Ishikawa (cell line): Measurements from ENCODE around the gene SERPINA3.

Experiments
- CEBPB ChIP-seq: IDR thresholded peaks from 2 replicates; pipeline ENCODE4 v1.6.1; 2012
- CREB1 ChIP-seq: IDR thresholded peaks from 2 replicates; pipeline ENCODE4 v1.6.1; 2012; ENCODE audit warnings: low read depth
- EGR1 ChIP-seq: IDR thresholded peaks from 2 replicates; pipeline ENCODE4 v1.6.1; 2012
- EP300 ChIP-seq: IDR thresholded peaks from 2 replicates; pipeline ENCODE4 v1.6.1; 2012; ENCODE audit warnings: borderline replicate concordance
- FOXM1 ChIP-seq: IDR thresholded peaks from 2 replicates; pipeline ENCODE4 v1.6.1; 2012; ENCODE audit warnings: low read depth, borderline replicate concordance
- NFIC ChIP-seq: IDR thresholded peaks from 2 replicates; pipeline ENCODE4 v1.6.1; 2012
- RAD21 ChIP-seq: IDR thresholded peaks from 2 replicates; pipeline ENCODE4 v1.6.1; 2012; ENCODE audit warnings: low read depth
- TAF1 ChIP-seq: IDR thresholded peaks from 2 replicates; pipeline ENCODE4 v1.6.1; 2012; ENCODE audit warnings: low read depth, mild to moderate bottlenecking
- TCF12 ChIP-seq: IDR thresholded peaks from 2 replicates; pipeline ENCODE4 v1.6.1; 2012; ENCODE audit warnings: low read depth
- TEAD4 ChIP-seq: IDR thresholded peaks from 2 replicates; pipeline ENCODE4 v1.6.1; 2012
- YY1 ChIP-seq: IDR thresholded peaks from 2 replicates; pipeline ENCODE4 v1.6.1; 2012; ENCODE audit warnings: low read depth
- ZBTB7A ChIP-seq: IDR thresholded peaks from 2 replicates; pipeline ENCODE4 v1.6.1; 2012; ENCODE audit warnings: low read depth
- TF ChIP-seq, protein P1 (sequence below): IDR thresholded peaks from 2 replicates; pipeline ENCODE4 v1.6.1; 2012; ENCODE audit warnings: low read depth, mild to moderate bottlenecking
- TF ChIP-seq, protein P2 (sequence below): IDR thresholded peaks from 2 replicates; pipeline ENCODE4 v1.6.1; 2012
- TF ChIP-seq, protein P3 (sequence below): IDR thresholded peaks from 2 replicates; pipeline ENCODE4 v1.6.1; 2012

Gene SERPINA3

DNA sequence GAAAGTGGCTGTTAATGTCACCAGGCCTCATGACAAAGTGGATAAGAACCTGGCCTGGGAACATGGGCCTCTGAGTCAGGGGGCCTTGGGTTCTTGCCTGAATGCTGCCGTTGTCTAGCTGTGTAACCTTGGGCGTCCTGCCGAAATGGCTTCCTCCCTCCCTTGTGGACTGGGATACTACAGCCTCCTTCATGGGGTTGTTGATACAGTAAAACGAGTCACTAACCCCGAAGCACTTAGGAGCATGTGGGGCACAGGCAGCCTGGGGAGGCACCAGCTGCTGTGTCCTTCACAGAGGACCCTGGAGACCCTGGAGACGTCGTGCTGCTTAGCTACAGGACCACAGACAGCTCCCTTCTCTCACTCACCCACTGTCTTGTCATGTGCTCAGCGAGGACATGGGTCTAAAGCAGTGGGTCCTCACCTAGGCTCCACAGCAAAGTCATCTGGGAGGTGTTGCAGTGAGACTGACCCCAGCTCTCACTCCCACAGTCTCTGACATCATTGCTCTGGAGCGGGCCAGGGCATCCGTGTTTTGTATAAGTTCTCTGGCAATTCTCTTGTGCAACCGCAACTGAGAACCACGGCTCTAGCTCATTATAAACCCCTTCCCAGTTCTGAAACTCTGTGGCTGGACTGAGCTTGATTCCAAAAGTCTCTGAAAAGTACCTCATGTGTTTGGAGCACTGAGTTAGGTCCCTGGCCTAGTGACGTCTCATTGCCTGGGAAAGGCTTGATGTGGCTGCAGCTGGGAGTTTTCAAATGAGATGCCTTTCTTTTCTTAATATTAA is 42.1 kb downstream of the SERPINA3 start:
- TF ChIP-seq, protein P1, sequence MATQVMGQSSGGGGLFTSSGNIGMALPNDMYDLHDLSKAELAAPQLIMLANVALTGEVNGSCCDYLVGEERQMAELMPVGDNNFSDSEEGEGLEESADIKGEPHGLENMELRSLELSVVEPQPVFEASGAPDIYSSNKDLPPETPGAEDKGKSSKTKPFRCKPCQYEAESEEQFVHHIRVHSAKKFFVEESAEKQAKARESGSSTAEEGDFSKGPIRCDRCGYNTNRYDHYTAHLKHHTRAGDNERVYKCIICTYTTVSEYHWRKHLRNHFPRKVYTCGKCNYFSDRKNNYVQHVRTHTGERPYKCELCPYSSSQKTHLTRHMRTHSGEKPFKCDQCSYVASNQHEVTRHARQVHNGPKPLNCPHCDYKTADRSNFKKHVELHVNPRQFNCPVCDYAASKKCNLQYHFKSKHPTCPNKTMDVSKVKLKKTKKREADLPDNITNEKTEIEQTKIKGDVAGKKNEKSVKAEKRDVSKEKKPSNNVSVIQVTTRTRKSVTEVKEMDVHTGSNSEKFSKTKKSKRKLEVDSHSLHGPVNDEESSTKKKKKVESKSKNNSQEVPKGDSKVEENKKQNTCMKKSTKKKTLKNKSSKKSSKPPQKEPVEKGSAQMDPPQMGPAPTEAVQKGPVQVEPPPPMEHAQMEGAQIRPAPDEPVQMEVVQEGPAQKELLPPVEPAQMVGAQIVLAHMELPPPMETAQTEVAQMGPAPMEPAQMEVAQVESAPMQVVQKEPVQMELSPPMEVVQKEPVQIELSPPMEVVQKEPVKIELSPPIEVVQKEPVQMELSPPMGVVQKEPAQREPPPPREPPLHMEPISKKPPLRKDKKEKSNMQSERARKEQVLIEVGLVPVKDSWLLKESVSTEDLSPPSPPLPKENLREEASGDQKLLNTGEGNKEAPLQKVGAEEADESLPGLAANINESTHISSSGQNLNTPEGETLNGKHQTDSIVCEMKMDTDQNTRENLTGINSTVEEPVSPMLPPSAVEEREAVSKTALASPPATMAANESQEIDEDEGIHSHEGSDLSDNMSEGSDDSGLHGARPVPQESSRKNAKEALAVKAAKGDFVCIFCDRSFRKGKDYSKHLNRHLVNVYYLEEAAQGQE: peak; percentile 61
- TF ChIP-seq, protein P2, sequence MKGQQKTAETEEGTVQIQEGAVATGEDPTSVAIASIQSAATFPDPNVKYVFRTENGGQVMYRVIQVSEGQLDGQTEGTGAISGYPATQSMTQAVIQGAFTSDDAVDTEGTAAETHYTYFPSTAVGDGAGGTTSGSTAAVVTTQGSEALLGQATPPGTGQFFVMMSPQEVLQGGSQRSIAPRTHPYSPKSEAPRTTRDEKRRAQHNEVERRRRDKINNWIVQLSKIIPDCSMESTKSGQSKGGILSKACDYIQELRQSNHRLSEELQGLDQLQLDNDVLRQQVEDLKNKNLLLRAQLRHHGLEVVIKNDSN: no peak

DNA sequence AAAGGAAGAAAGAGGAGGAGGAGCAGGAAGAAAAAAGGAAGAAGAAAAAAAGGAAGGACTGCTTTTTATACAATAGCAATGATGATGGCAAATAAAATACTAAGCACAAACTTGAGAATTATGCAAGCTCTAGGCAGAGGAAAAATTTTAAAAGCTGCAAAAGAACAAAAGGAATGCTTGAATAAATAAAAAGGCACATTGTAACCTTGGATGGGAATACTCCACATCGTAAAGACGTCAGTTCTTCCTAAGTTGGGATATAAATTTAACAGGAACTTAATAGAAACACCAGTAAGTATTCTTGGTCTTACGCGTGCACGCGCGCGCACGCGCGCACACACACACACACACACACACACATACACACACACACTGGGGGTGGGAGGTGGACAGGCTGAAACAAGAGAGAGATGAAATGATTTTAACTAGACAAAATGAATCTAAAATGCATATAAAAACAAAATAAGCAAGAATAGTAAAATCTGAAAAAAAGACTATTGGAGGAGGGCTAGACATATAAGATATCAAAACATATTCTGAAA is 43.0 kb downstream of the SERPINA3 start:
- TF ChIP-seq YY1 (no peak), EGR1 (no peak), TCF12 (no peak), RAD21 (no peak), EP300 (no peak), CEBPB (no peak), NFIC (no peak), TAF1 (no peak), FOXM1 (no peak), ZBTB7A (no peak), CREB1 (no peak), TEAD4 (no peak)
- TF ChIP-seq, protein P2: no peak
- TF ChIP-seq, protein P3, sequence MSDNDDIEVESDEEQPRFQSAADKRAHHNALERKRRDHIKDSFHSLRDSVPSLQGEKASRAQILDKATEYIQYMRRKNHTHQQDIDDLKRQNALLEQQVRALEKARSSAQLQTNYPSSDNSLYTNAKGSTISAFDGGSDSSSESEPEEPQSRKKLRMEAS: no peak
- TF ChIP-seq, protein P1: no peak

DNA sequence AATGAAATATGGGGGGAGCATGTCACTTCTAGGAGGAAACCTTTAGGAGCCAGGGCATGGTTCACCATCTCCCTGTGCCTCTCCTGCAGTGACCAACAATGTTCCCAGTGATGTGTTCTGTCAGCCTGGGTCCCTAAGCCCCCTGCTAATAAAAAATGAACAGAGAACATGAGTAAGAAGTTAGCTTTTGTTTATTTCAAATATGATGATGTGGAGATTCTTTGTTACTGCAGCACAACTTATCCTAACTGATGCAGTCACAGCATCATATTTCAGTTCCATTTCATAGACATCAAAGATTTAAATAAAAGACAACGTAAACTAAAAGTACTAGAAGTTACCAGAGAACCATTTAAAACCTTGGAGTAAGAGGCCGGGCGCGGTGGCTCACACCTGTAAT is 43.9 kb downstream of the SERPINA3 start:
- TF ChIP-seq CEBPB (no peak), ZBTB7A (no peak), NFIC (no peak), TAF1 (no peak), TCF12 (no peak), EP300 (no peak)
- TF ChIP-seq, protein P3: no peak
- TF ChIP-seq, protein P1: no peak

DNA sequence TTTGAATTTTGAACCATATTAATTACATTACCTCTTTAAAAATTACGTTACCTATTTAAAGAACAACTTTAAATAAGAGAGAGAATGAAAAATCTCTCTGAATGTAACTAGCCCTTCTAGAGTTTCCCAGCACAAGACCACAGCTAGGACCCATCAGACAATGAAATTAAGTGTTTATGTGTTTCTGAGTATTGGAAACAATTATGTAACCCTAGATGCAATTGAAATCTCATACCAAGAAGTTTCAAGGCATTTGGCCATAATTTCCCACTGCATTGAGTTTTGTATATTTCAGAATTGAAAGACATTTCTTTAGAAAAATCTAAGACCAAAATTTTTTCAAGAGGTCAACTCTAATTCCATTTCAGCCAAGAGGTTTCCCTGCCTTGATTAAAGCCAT is 47.1 kb downstream of the SERPINA3 start:
- TF ChIP-seq EGR1 (no peak), TCF12 (no peak), TAF1 (no peak), YY1 (no peak), EP300 (no peak), CEBPB (no peak), ZBTB7A (no peak)
- TF ChIP-seq, protein P2: no peak
